Measurements from ENCODE around the gene PRSS53.

Gene PRSS53

DNA sequence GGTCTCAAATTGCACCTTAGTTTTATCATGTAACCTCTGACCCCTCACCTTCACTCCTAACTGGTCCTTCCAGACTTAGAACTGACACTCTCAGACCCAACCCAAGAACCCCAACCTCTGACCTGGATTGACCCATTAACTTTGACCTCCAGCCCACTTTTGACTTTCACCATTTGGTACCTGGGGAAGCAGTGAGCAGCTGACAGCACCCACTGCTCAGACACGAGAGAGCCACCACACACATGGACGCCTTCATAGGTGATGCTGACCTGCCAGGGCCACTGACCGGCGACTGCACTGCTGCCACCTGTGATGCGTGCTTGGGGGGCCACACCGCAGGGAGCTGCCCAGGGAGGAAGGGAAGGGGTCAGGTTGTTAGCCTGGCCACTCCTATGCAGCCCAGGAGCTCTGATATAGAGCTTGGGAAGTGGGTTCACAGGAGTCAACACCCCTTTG, 44.3 kb upstream of the PRSS53 start:
- TF ChIP-seq CTCF (IDR thresholded peaks at IDR 0.05; ENCODE audit: control insufficient read depth, insufficient read depth, low read depth, low read length, missing control alignments) = no peak
- DNase-seq (ENCODE audit: low read depth) = no peak
- H3K4me3 ChIP-seq (ENCODE audit: control insufficient read depth, low read depth, low read length) = no peak overlapping the region

DNA sequence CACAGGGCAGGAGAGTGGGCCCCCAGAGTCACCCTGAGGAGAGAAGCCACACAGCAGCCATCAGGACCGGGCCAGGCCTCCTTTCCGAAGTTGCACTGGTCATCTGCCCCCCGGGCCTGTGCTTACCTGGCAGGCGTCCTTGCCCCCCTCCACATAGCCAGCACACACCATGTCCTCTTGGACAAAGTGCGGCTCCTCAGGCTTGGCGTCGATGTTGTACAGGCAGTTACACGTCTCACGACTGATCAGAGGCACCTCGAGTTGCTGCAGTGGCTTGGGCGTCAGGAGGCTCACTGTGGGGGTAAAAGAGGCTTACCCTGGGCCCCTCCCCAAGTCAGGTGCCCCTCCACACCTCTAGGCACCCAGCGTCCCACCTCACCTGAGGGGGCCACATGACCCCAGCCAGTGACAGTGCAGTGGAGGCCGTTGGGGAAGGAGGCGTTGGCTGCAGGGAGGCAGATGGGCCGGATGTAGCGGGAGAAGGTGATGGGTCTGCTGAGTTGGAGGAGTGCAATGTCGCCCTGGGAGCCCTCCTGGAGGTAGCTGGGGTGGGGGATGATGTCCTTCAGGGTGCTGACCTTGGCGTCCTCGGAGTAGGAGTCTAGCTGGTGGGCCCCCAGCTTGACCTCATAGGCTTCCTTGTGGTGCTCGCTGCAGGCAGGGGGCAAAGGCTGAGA, 43.7 kb upstream of the PRSS53 start:
- no peak overlapping the region for H3K4me3 ChIP-seq (ENCODE audit: control insufficient read depth, low read depth, low read length)
- TF ChIP-seq CTCF (IDR thresholded peaks at IDR 0.05; ENCODE audit: control insufficient read depth, insufficient read depth, low read depth, low read length, missing control alignments) = no peak
- no peak for DNase-seq (ENCODE audit: low read depth)

- H3K4me3 ChIP-seq (ENCODE audit: control insufficient read depth, low read depth, low read length) = no peak overlapping the region
- no peak for TF ChIP-seq CTCF (IDR thresholded peaks at IDR 0.05; ENCODE audit: control insufficient read depth, insufficient read depth, low read depth, low read length, missing control alignments)
- DNase-seq (ENCODE audit: low read depth) = no peak
Measured at GRCh38 chr16:31131841-31132271, 43.1 kb upstream of the PRSS53 start.

DNA sequence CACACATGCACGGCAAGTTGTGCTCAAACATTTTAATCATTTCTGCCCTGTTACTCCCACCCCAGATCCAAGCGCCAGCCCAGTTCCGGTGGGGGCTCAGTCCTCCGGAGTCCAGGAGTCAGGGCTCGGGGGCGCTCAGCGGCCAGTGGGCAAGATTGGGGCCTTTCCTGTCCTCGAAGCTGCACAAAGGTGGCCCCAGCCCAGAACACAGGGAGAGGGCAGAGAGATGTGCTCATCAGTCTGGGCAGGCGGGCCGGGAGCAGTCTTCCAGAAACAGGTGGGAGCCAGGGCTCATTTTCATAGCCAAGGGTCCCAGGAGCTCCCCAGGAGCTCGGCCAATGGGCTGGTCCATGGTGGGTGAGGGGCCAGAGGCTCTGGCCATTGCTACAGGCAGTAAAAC, 42.7 kb upstream of the PRSS53 start:
- no peak overlapping the region for H3K4me3 ChIP-seq (ENCODE audit: control insufficient read depth, low read depth, low read length)
- no peak for DNase-seq (ENCODE audit: low read depth)
- TF ChIP-seq CTCF (IDR thresholded peaks at IDR 0.05; ENCODE audit: control insufficient read depth, insufficient read depth, low read depth, low read length, missing control alignments) = no peak

- DNase-seq (ENCODE audit: low read depth) = no peak
- H3K4me3 ChIP-seq (ENCODE audit: control insufficient read depth, low read depth, low read length) = no peak overlapping the region
- no peak for TF ChIP-seq CTCF (IDR thresholded peaks at IDR 0.05; ENCODE audit: control insufficient read depth, insufficient read depth, low read depth, low read length, missing control alignments)
Measured at GRCh38 chr16:31130899-31131298, 42.2 kb upstream of the PRSS53 start.

DNA sequence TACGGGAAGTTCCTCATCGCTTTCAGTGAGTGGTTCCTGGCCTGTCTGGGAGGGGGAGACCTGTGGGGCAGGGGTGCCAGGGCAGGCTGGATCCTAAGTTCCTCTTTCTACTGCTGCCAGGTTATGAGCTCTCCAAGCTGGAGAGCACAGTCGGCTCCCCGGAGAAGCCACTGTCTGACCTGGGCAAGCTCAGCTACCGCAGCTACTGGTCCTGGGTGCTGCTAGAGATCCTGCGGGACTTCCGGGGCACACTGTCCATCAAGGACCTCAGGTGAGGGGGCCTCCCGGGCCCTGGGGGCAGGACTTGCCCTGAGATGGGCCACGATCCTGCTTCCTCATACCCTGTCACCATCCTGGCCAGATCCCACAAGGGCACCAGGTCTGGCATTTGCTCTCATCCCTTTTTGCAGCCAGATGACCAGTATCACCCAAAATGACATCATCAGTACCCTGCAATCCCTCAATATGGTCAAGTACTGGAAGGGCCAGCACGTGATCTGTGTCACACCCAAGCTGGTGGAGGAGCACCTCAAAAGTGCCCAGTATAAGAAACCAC, 41.7 kb upstream of the PRSS53 start:
- no peak for DNase-seq (ENCODE audit: low read depth)
- TF ChIP-seq CTCF (IDR thresholded peaks at IDR 0.05; ENCODE audit: control insufficient read depth, insufficient read depth, low read depth, low read length, missing control alignments) = no peak
- no peak overlapping the region for H3K4me3 ChIP-seq (ENCODE audit: control insufficient read depth, low read depth, low read length)

All from AG09309 (cell line).